NCI-H2107 treated with DMSO at 0.1 percent for 48 hours (cell line): ENCODE data around the gene SLC2A9.

Experiments used
- DNase-seq: peaks from one replicate; lab custom pipeline; 2025; ENCODE audit not compliant: unreplicated experiment; lab: John Stamatoyannopoulos, UW

Gene SLC2A9

GRCh38 chr4:10045481-10045880, 24.2 kb upstream of the SLC2A9 start:
- no peak for DNase-seq

- DNase-seq: no peak
Measured at GRCh38 chr4:10041036-10041435, 19.7 kb upstream of the SLC2A9 start.

- no peak for DNase-seq
Measured at GRCh38 chr4:10040049-10040892, 19.0 kb upstream of the SLC2A9 start.

- no peak for DNase-seq
Measured at GRCh38 chr4:10036807-10037342, 15.6 kb upstream of the SLC2A9 start.

GRCh38 chr4:10035130-10035529, 13.8 kb upstream of the SLC2A9 start:
- no peak for DNase-seq

- DNase-seq: no peak
Measured at GRCh38 chr4:10034612-10035104, 13.4 kb upstream of the SLC2A9 start.

- no peak for DNase-seq
Measured at GRCh38 chr4:10034136-10034535, 12.8 kb upstream of the SLC2A9 start.

GRCh38 chr4:10033191-10033881, 12.0 kb upstream of the SLC2A9 start:
- no peak for DNase-seq

GRCh38 chr4:10032625-10033024, 11.3 kb upstream of the SLC2A9 start:
- DNase-seq: peak; percentile 18

- no peak for DNase-seq
Measured at GRCh38 chr4:10031668-10032590, 10.6 kb upstream of the SLC2A9 start.

GRCh38 chr4:10030972-10031667, 9.8 kb upstream of the SLC2A9 start:
- no peak for DNase-seq

GRCh38 chr4:10029403-10029802, 8.1 kb upstream of the SLC2A9 start:
- DNase-seq: no peak

- no peak for DNase-seq
Measured at GRCh38 chr4:10028910-10029309, 7.6 kb upstream of the SLC2A9 start.

- DNase-seq: no peak
Measured at GRCh38 chr4:10026485-10026884, 5.2 kb upstream of the SLC2A9 start.

GRCh38 chr4:10025230-10025806, 4.0 kb upstream of the SLC2A9 start:
- DNase-seq: no peak

GRCh38 chr4:10024303-10024702, 3.0 kb upstream of the SLC2A9 start:
- DNase-seq: no peak

GRCh38 chr4:10023806-10024205, 2.5 kb upstream of the SLC2A9 start:
- DNase-seq: no peak

- DNase-seq: no peak
Measured at GRCh38 chr4:10023050-10023419, 1.7 kb upstream of the SLC2A9 start.

- no peak for DNase-seq
Measured at GRCh38 chr4:10022346-10023049, 1.2 kb upstream of the SLC2A9 start.
